ENCODE results near the gene RPSA.

- TF ChIP-seq CTCF (IDR thresholded peaks at IDR 0.05; ENCODE audit: low read depth, low read length) (no peak), MAX (IDR thresholded peaks at IDR 0.05; ENCODE audit: low read depth, low read length) (peak; percentile 86), POLR2A (IDR thresholded peaks at IDR 0.05; ENCODE audit: extremely low read depth, insufficient read length) (peak; percentile 87), MYC (IDR thresholded peaks at IDR 0.05; ENCODE audit: low read depth, low read length) (peak; percentile 93)
These were observed 22.4 kb upstream of the RPSA start for GRCh38 chr3:39383881-39384664.

Data from NB4 (cell line).